SH-SY5Y (cell line): ENCODE results near the gene CYB5B.

Experiments used
- GATA2 ChIP-seq: IDR thresholded peaks from 2 replicates; pipeline ENCODE4 v1.6.1; 2011; ENCODE audit warnings: mild to moderate bottlenecking, low read depth, low read length
- GATA3 ChIP-seq: IDR thresholded peaks from 2 replicates; pipeline ENCODE4 v1.6.1; 2011; ENCODE audit warnings: low read depth, mild to moderate bottlenecking, low read length, moderate library complexity

DNA sequence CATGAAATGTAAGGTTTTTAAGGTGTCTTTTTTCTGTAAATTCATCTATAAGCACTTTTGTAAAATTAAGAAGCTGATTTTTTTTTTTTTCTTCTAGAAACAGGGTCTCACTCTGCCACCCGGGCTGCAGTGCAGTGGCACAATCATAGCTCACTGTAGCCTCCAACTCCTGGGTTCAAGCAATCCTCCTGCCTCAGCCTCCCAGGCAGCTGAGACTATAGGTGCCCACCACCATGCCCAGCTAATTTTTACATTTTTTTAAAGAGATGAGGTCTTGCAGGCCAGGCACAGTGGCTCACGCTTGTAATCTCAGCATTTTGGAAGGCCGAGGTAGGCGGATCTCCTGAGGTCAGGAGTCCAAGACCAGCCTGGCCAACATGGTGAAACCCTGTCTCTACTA, 4.5 kb upstream of the CYB5B start:
- TF ChIP-seq GATA2: no peak
- no peak for TF ChIP-seq GATA3
